ENCODE data around the gene RHOJ. TPM values are rescaled to one million over a fixed set of nuclear protein-coding genes. Genes with fewer than 3 reads are reported as not detected.

Gene RHOJ
- polyA plus RNA-seq, 1 donor from 2014 or later = 0.10 TPM

GRCh38 chr14:63267171-63267570, 62.9 kb downstream of the RHOJ start:
- Histone ChIP-seq H3K4me3 (ENCODE audit: low read length) (no peak overlapping the region), H3K27me3 (ENCODE audit: insufficient read depth, low read depth, low read length) (no peaks in the 10 kb centered on the region), H3K4me2 (ENCODE audit: low read length) (no peak overlapping the region), H4K20me1 (ENCODE audit: insufficient read depth) (no peaks in the 10 kb centered on the region), H3K79me2 (replicated peaks; ENCODE audit: insufficient read depth, low read length) (no peaks in the 10 kb centered on the region), H3K36me3 (ENCODE audit: insufficient read depth, low read length) (no peaks in the 10 kb centered on the region), H3F3A (ENCODE audit: insufficient read depth, low read length, poor library complexity, severe bottlenecking) (no peaks in the 10 kb centered on the region), H3K9ac (ENCODE audit: low read length) (no peak overlapping the region), H3K9me3 (ENCODE audit: low read length) (no peaks in the 10 kb centered on the region), H3K27ac (ENCODE audit: low read length) (no peak overlapping the region), H2AFZ (ENCODE audit: low read depth, low read length) (no peak overlapping the region), H3K9me2 (ENCODE audit: insufficient read depth, low read length) (no peaks in the 10 kb centered on the region)
- no peak for TF ChIP-seq REST (IDR thresholded peaks at IDR 0.05; ENCODE audit: borderline replicate concordance)
- TF ChIP-seq POLR2AphosphoS5 (IDR thresholded peaks at IDR 0.05) = no peak
- no peak for TF ChIP-seq SMC3 (conservative IDR thresholded peaks at IDR 0.05; ENCODE audit: poor library complexity)
- TF ChIP-seq TAF1 (IDR thresholded peaks at IDR 0.05; ENCODE audit: low read depth) = no peak
- no peak for TF ChIP-seq RAD21 (conservative IDR thresholded peaks at IDR 0.05)
- no peak for TF ChIP-seq CTCF (IDR thresholded peaks at IDR 0.05; ENCODE audit: poor library complexity, severe bottlenecking)
- no peak for TF ChIP-seq MXI1 (conservative IDR thresholded peaks at IDR 0.05; ENCODE audit: poor library complexity, severe bottlenecking)
- no peak for TF ChIP-seq EZH2 (IDR thresholded peaks at IDR 0.05; ENCODE audit: borderline replicate concordance, insufficient read depth, low read length, poor library complexity, severe bottlenecking)

GRCh38 chr14:63268771-63269170, 64.5 kb downstream of the RHOJ start:
- no peak overlapping the region for H3K27ac ChIP-seq (ENCODE audit: low read length)
- no peaks in the 10 kb centered on the region for H3F3A ChIP-seq (ENCODE audit: insufficient read depth, low read length, poor library complexity, severe bottlenecking)
- H3K27me3 ChIP-seq (ENCODE audit: insufficient read depth, low read depth, low read length) = no peaks in the 10 kb centered on the region
- no peak overlapping the region for H3K9ac ChIP-seq (ENCODE audit: low read length)
- H3K4me2 ChIP-seq (ENCODE audit: low read length) = no peak overlapping the region
- H3K4me3 ChIP-seq (ENCODE audit: low read length) = no peak overlapping the region
- H3K9me2 ChIP-seq (ENCODE audit: insufficient read depth, low read length) = no peaks in the 10 kb centered on the region
- H3K36me3 ChIP-seq (ENCODE audit: insufficient read depth, low read length) = no peaks in the 10 kb centered on the region
- H2AFZ ChIP-seq (ENCODE audit: low read depth, low read length) = no peak overlapping the region
- no peaks in the 10 kb centered on the region for H3K9me3 ChIP-seq (ENCODE audit: low read length)
- no peaks in the 10 kb centered on the region for H4K20me1 ChIP-seq (ENCODE audit: insufficient read depth)
- H3K79me2 ChIP-seq (replicated peaks; ENCODE audit: insufficient read depth, low read length) = no peaks in the 10 kb centered on the region
- TF ChIP-seq POLR2AphosphoS5 (IDR thresholded peaks at IDR 0.05) (no peak), MXI1 (conservative IDR thresholded peaks at IDR 0.05; ENCODE audit: poor library complexity, severe bottlenecking) (no peak)

- no peaks in the 10 kb centered on the region for H3K9me2 ChIP-seq (ENCODE audit: insufficient read depth, low read length)
- H3K9ac ChIP-seq (ENCODE audit: low read length) = no peak overlapping the region
- no peaks in the 10 kb centered on the region for H3K27me3 ChIP-seq (ENCODE audit: insufficient read depth, low read depth, low read length)
- no peaks in the 10 kb centered on the region for H4K20me1 ChIP-seq (ENCODE audit: insufficient read depth)
- no peak overlapping the region for H2AFZ ChIP-seq (ENCODE audit: low read depth, low read length)
- H3K9me3 ChIP-seq (ENCODE audit: low read length) = no peaks in the 10 kb centered on the region
- TF ChIP-seq RAD21 (conservative IDR thresholded peaks at IDR 0.05) (no peak), EP300 (conservative IDR thresholded peaks at IDR 0.05; ENCODE audit: poor library complexity, severe bottlenecking) (no peak), MXI1 (conservative IDR thresholded peaks at IDR 0.05; ENCODE audit: poor library complexity, severe bottlenecking) (no peak), TAF1 (IDR thresholded peaks at IDR 0.05; ENCODE audit: low read depth) (no peak), EZH2 (IDR thresholded peaks at IDR 0.05; ENCODE audit: borderline replicate concordance, insufficient read depth, low read length, poor library complexity, severe bottlenecking) (no peak), CTCF (IDR thresholded peaks at IDR 0.05; ENCODE audit: poor library complexity, severe bottlenecking) (no peak), REST (IDR thresholded peaks at IDR 0.05; ENCODE audit: borderline replicate concordance) (no peak), POLR2AphosphoS5 (IDR thresholded peaks at IDR 0.05) (no peak), SMC3 (conservative IDR thresholded peaks at IDR 0.05; ENCODE audit: poor library complexity) (no peak)
- H3K4me3 ChIP-seq (ENCODE audit: low read length) = no peak overlapping the region
- H3K36me3 ChIP-seq (ENCODE audit: insufficient read depth, low read length) = no peaks in the 10 kb centered on the region
- H3K79me2 ChIP-seq (replicated peaks; ENCODE audit: insufficient read depth, low read length) = no peaks in the 10 kb centered on the region
- H3F3A ChIP-seq (ENCODE audit: insufficient read depth, low read length, poor library complexity, severe bottlenecking) = no peaks in the 10 kb centered on the region
- no peak overlapping the region for H3K27ac ChIP-seq (ENCODE audit: low read length)
- no peak overlapping the region for H3K4me2 ChIP-seq (ENCODE audit: low read length)
Observed at GRCh38 chr14:63269561-63270225, 65.5 kb downstream of the RHOJ start.
